Fibroblast of mammary gland (primary cell): ENCODE data around the gene PYROXD2.

Experiments used
- DNase-seq: peaks from one replicate; pipeline ENCODE4 v3.0.0-alpha.2; 2010; ENCODE audit warnings: low read depth
- H3K4me3 ChIP-seq: 2 replicates; pipeline ENCODE4 v1.5.1; 2011; ENCODE audit warnings: low read depth, mild to moderate bottlenecking, low read length, moderate library complexity; ENCODE audit not compliant: control insufficient read depth
- TF ChIP-seq, protein P1 (sequence below): conservative IDR thresholded peaks from 2 replicates; pipeline ENCODE4 v1.5.1; 2011; ENCODE audit warnings: low read depth, low read length, inconsistent platforms; ENCODE audit not compliant: control insufficient read depth, insufficient read depth

The PYROXD2 gene

DNA sequence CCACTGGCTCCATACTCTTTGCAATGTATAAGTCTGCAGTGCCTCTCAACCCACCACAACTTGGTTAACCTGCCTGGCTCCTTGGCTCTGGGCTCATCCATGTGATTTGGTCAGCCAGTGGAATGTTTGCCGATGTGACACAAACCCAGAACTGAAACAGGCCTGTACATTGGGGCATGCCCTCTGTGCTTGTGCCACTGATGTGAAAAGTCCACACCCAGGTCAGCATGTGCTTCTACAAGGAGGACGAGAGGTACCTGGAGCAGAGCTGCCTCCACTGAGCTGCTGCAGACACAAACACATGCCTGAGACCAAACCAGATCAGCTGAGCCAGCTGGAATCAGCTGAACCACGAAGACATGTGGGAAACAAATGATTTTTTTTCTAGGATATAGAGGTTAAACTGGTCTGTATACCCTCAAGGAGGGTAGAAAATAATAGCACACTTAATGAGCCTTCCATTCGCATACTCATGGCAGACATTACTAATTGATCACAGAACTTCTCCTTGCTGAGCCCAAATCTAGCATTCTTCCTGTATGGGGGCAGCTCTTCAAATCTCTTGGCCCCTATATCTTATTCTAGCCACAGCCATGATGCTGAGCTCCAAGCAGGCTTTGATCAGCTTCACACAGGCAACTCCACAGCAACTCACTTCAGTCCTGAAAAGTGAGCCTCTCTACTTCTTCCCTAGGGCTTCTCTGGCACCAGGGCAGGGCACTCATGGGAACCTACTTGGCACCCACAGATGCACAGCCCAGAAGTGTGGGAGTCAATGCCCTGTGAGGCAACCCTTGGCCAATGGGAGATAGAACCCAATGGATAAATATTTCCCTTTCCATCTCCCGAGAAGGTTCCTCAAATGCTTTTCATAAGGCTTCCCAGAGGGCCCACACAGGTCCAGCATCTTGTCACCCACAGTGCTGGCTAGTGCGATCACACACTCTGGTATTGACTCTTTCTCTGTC, 18.6 kb downstream of the PYROXD2 start:
- TF ChIP-seq, protein P1, sequence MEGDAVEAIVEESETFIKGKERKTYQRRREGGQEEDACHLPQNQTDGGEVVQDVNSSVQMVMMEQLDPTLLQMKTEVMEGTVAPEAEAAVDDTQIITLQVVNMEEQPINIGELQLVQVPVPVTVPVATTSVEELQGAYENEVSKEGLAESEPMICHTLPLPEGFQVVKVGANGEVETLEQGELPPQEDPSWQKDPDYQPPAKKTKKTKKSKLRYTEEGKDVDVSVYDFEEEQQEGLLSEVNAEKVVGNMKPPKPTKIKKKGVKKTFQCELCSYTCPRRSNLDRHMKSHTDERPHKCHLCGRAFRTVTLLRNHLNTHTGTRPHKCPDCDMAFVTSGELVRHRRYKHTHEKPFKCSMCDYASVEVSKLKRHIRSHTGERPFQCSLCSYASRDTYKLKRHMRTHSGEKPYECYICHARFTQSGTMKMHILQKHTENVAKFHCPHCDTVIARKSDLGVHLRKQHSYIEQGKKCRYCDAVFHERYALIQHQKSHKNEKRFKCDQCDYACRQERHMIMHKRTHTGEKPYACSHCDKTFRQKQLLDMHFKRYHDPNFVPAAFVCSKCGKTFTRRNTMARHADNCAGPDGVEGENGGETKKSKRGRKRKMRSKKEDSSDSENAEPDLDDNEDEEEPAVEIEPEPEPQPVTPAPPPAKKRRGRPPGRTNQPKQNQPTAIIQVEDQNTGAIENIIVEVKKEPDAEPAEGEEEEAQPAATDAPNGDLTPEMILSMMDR, result no peak
- no peak for DNase-seq
- H3K4me3 ChIP-seq, result no peak overlapping the region

- DNase-seq, result no peak
- H3K4me3 ChIP-seq, result no peak overlapping the region
- TF ChIP-seq, protein P1, result no peak
Observed at GRCh38 chr10:98394851-98395440, 20.0 kb downstream of the PYROXD2 start.

DNA sequence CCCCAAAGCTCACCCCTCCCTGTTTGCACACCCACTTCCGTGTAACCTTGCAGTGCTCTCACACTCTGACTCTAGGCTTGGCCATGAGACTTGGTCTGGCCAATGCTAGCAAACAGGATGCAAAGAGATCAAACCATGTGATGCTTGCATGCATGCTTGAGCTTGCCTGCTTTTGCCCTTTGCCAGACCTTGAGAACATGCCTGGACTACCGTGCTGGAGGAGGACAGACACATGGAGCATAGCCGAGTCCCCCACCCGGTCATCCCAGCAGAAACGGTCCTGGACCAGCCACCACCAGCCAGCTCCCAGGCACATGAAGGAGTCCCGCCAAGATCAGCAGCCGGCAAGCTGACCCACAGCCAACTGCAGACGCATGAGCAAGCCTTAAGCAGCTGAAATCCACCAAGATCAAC, 23.4 kb downstream of the PYROXD2 start:
- H3K4me3 ChIP-seq, result no peak overlapping the region
- DNase-seq, result peak; percentile 28
- TF ChIP-seq, protein P1, result no peak

DNA sequence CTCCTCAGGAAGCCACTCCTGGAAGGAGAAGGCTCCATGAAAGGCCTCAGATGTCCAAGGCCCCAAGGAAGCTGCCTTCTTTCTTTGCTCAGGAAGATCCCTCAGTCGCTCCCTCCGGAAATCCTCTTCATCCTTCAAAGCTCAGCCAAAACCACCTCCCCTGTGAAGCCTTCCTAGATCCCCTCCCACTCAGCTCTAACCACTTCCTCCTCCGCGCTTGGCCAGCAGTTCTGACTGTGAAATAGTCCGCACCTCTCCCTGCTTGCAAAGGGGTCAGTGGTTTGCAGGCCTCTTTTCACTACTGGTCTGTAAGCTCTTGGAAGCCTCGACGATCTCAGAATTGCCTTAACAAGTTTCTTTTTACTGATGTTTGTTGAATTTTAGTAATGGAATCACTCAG, 23.9 kb downstream of the PYROXD2 start:
- no peak for DNase-seq
- TF ChIP-seq, protein P1, result no peak
- no peak overlapping the region for H3K4me3 ChIP-seq

- no peak overlapping the region for H3K4me3 ChIP-seq
- no peak for DNase-seq
- TF ChIP-seq, protein P1, result no peak
Observed at GRCh38 chr10:98390406-98390805, 24.6 kb downstream of the PYROXD2 start.

GRCh38 chr10:98389398-98389797, 25.6 kb downstream of the PYROXD2 start:
- DNase-seq, result no peak
- TF ChIP-seq, protein P1, result no peak
- no peak overlapping the region for H3K4me3 ChIP-seq
